Measurements from ENCODE around the gene DVL1.
"Not testable (repeated sequence)": the region's sequence is repeated elsewhere in the genome, so short reads cannot be mapped to it uniquely, and the experiment has no call there.

Gene DVL1

GRCh38 chr1:1371746-1372711 lies 22.8 kb upstream of the DVL1 start:
- peaks cover 23% of the 10 kb centered on the region for H3K4me1 ChIP-seq (ENCODE audit: insufficient read depth, low read length)
- no peak overlapping the region for H3K4me3 ChIP-seq (ENCODE audit: low read depth in 1 of 2, low read length in 2 of 2)
- no peaks in the 10 kb centered on the region for H3K9me3 ChIP-seq (ENCODE audit: low read length)
- H3K9ac ChIP-seq (ENCODE audit: low read length) = no peak overlapping the region
- no peaks in the 10 kb centered on the region for H3K27me3 ChIP-seq (ENCODE audit: control insufficient read depth in 1 of 2, insufficient read depth in 2 of 2, low read length in 2 of 2)
- H3K27ac ChIP-seq (ENCODE audit: low read depth, low read length) = no peak overlapping the region
- H3K36me3 ChIP-seq (ENCODE audit: insufficient read depth, low read length) = peaks cover 14% of the 10 kb centered on the region

GRCh38 chr1:1371364-1371745 lies 22.1 kb upstream of the DVL1 start:
- H3K27me3 ChIP-seq (ENCODE audit: control insufficient read depth in 1 of 2, insufficient read depth in 2 of 2, low read length in 2 of 2) = no peaks in the 10 kb centered on the region
- peaks cover 14% of the 10 kb centered on the region for H3K36me3 ChIP-seq (ENCODE audit: insufficient read depth, low read length)
- H3K9ac ChIP-seq (ENCODE audit: low read length) = no peak overlapping the region
- peaks cover 23% of the 10 kb centered on the region for H3K4me1 ChIP-seq (ENCODE audit: insufficient read depth, low read length)
- no peaks in the 10 kb centered on the region for H3K9me3 ChIP-seq (ENCODE audit: low read length)
- H3K27ac ChIP-seq (ENCODE audit: low read depth, low read length) = no peak overlapping the region
- H3K4me3 ChIP-seq (ENCODE audit: low read depth in 1 of 2, low read length in 2 of 2) = no peak overlapping the region

GRCh38 chr1:1370771-1371300 lies 21.6 kb upstream of the DVL1 start:
- Histone ChIP-seq H3K36me3 (ENCODE audit: insufficient read depth, low read length) (peaks cover 14% of the 10 kb centered on the region), H3K9ac (ENCODE audit: low read length) (no peak overlapping the region), H3K4me3 (ENCODE audit: low read depth in 1 of 2, low read length in 2 of 2) (no peak overlapping the region), H3K4me1 (ENCODE audit: insufficient read depth, low read length) (peaks cover 19% of the 10 kb centered on the region), H3K9me3 (ENCODE audit: low read length) (no peaks in the 10 kb centered on the region), H3K27ac (ENCODE audit: low read depth, low read length) (no peak overlapping the region), H3K27me3 (ENCODE audit: control insufficient read depth in 1 of 2, insufficient read depth in 2 of 2, low read length in 2 of 2) (no peaks in the 10 kb centered on the region)

GRCh38 chr1:1370094-1370493 lies 20.9 kb upstream of the DVL1 start:
- H3K4me1 ChIP-seq (ENCODE audit: insufficient read depth, low read length) = peaks cover 19% of the 10 kb centered on the region
- not testable (repeated sequence) for H3K4me3 ChIP-seq (ENCODE audit: low read depth in 1 of 2, low read length in 2 of 2); H3K27ac ChIP-seq (ENCODE audit: low read depth, low read length); H3K9me3 ChIP-seq (ENCODE audit: low read length); H3K27me3 ChIP-seq (ENCODE audit: control insufficient read depth in 1 of 2, insufficient read depth in 2 of 2, low read length in 2 of 2); H3K9ac ChIP-seq (ENCODE audit: low read length)
- peaks cover 14% of the 10 kb centered on the region for H3K36me3 ChIP-seq (ENCODE audit: insufficient read depth, low read length)

- Histone ChIP-seq H3K36me3 (ENCODE audit: insufficient read depth, low read length) (no peaks in the 10 kb centered on the region), H3K4me1 (ENCODE audit: insufficient read depth, low read length) (peaks cover 10% of the 10 kb centered on the region), H3K9me3 (ENCODE audit: low read length) (no peaks in the 10 kb centered on the region), H3K4me3 (ENCODE audit: low read depth in 1 of 2, low read length in 2 of 2) (no peak overlapping the region), H3K27ac (ENCODE audit: low read depth, low read length) (no peak overlapping the region), H3K9ac (ENCODE audit: low read length) (no peak overlapping the region), H3K27me3 (ENCODE audit: control insufficient read depth in 1 of 2, insufficient read depth in 2 of 2, low read length in 2 of 2) (no peaks in the 10 kb centered on the region)
These were observed 18.1 kb upstream of the DVL1 start for GRCh38 chr1:1367315-1367714.

GRCh38 chr1:1366699-1367066 lies 17.5 kb upstream of the DVL1 start:
- Histone ChIP-seq H3K9ac (ENCODE audit: low read length) (no peak overlapping the region), H3K9me3 (ENCODE audit: low read length) (no peaks in the 10 kb centered on the region), H3K36me3 (ENCODE audit: insufficient read depth, low read length) (no peaks in the 10 kb centered on the region), H3K27me3 (ENCODE audit: control insufficient read depth in 1 of 2, insufficient read depth in 2 of 2, low read length in 2 of 2) (no peaks in the 10 kb centered on the region), H3K27ac (ENCODE audit: low read depth, low read length) (no peak overlapping the region), H3K4me1 (ENCODE audit: insufficient read depth, low read length) (peaks cover 10% of the 10 kb centered on the region), H3K4me3 (ENCODE audit: low read depth in 1 of 2, low read length in 2 of 2) (no peak overlapping the region)

- Histone ChIP-seq H3K9ac (ENCODE audit: low read length) (no peak overlapping the region), H3K27ac (ENCODE audit: low read depth, low read length) (no peak overlapping the region), H3K4me1 (ENCODE audit: insufficient read depth, low read length) (peaks cover 12% of the 10 kb centered on the region), H3K27me3 (ENCODE audit: control insufficient read depth in 1 of 2, insufficient read depth in 2 of 2, low read length in 2 of 2) (no peaks in the 10 kb centered on the region), H3K4me3 (ENCODE audit: low read depth in 1 of 2, low read length in 2 of 2) (no peak overlapping the region), H3K9me3 (ENCODE audit: low read length) (no peaks in the 10 kb centered on the region), H3K36me3 (ENCODE audit: insufficient read depth, low read length) (no peaks in the 10 kb centered on the region)
These were observed 16.9 kb upstream of the DVL1 start for GRCh38 chr1:1365875-1366698.

GRCh38 chr1:1364266-1364665 lies 15.0 kb upstream of the DVL1 start:
- Histone ChIP-seq H3K36me3 (ENCODE audit: insufficient read depth, low read length) (no peaks in the 10 kb centered on the region), H3K27ac (ENCODE audit: low read depth, low read length) (no peak overlapping the region), H3K4me3 (ENCODE audit: low read depth in 1 of 2, low read length in 2 of 2) (no peak overlapping the region), H3K27me3 (ENCODE audit: control insufficient read depth in 1 of 2, insufficient read depth in 2 of 2, low read length in 2 of 2) (no peaks in the 10 kb centered on the region), H3K9me3 (ENCODE audit: low read length) (no peaks in the 10 kb centered on the region), H3K9ac (ENCODE audit: low read length) (no peak overlapping the region), H3K4me1 (ENCODE audit: insufficient read depth, low read length) (peaks cover 28% of the 10 kb centered on the region)

- Histone ChIP-seq H3K4me1 (ENCODE audit: insufficient read depth, low read length) (peaks cover 36% of the 10 kb centered on the region), H3K4me3 (ENCODE audit: low read depth in 1 of 2, low read length in 2 of 2) (no peak overlapping the region), H3K27ac (ENCODE audit: low read depth, low read length) (peak overlapping the region; percentile 43), H3K9ac (ENCODE audit: low read length) (no peak overlapping the region), H3K27me3 (ENCODE audit: control insufficient read depth in 1 of 2, insufficient read depth in 2 of 2, low read length in 2 of 2) (peaks cover 0 to 4% of the 10 kb centered on the region in 2 donors), H3K9me3 (ENCODE audit: low read length) (no peaks in the 10 kb centered on the region), H3K36me3 (ENCODE audit: insufficient read depth, low read length) (no peaks in the 10 kb centered on the region)
These were observed 12.8 kb upstream of the DVL1 start for GRCh38 chr1:1361982-1362423.

GRCh38 chr1:1361233-1361981 lies 12.2 kb upstream of the DVL1 start:
- H3K9me3 ChIP-seq (ENCODE audit: low read length) = no peaks in the 10 kb centered on the region
- H3K27ac ChIP-seq (ENCODE audit: low read depth, low read length) = peak overlapping the region; percentile 43
- H3K4me3 ChIP-seq (ENCODE audit: low read depth in 1 of 2, low read length in 2 of 2) = no peak overlapping the region
- H3K4me1 ChIP-seq (ENCODE audit: insufficient read depth, low read length) = peaks cover 36% of the 10 kb centered on the region
- H3K27me3 ChIP-seq (ENCODE audit: control insufficient read depth in 1 of 2, insufficient read depth in 2 of 2, low read length in 2 of 2) = peaks cover 0 to 4% of the 10 kb centered on the region in 2 donors
- no peak overlapping the region for H3K9ac ChIP-seq (ENCODE audit: low read length)
- no peaks in the 10 kb centered on the region for H3K36me3 ChIP-seq (ENCODE audit: insufficient read depth, low read length)

Measured in muscle layer of colon (tissue), 2 donors.